Natural killer cell (primary cell): ENCODE measurements around the gene BCL2. TPM values are rescaled to one million over a fixed set of nuclear protein-coding genes. Genes with fewer than 3 reads are reported as not detected.

Source experiments
- ATAC-seq, 3 donors: fragments of 150-1000 bp in 2 of 3; fragments of 200-7000 bp in 1 of 3; cut with Tn5 transposase; 1 replicate in 1 of 3; 2 replicates in 2 of 3; pipeline ENCODE4 v1.10.0; 2021; ENCODE audit warnings: mild to moderate bottlenecking in 2 of 3, moderate library complexity in 2 of 3
- DNase-seq, 2 donors: peaks; one replicate each; pipeline versions ENCODE4 v3.0.0 to v3.0.0-alpha.2; 2013 to 2021; ENCODE audit warnings: mixed read lengths in 1 of 2
- H3K27ac ChIP-seq: one replicate; pipeline ENCODE4 v1.5.1; 2013; ENCODE audit warnings: mild to moderate bottlenecking, low read length
- H3K27me3 ChIP-seq: one replicate; pipeline ENCODE4 v1.6.1; 2013; ENCODE audit warnings: low read length; ENCODE audit not compliant: control insufficient read depth, insufficient read depth
- H3K36me3 ChIP-seq: one replicate; pipeline ENCODE4 v1.6.1; 2013; ENCODE audit warnings: low read length; ENCODE audit not compliant: control insufficient read depth, insufficient read depth
- H3K4me1 ChIP-seq: one replicate; pipeline ENCODE4 v1.6.1; 2013; ENCODE audit warnings: low read length; ENCODE audit not compliant: control insufficient read depth, insufficient read depth
- H3K4me3 ChIP-seq: one replicate; pipeline ENCODE4 v1.5.1; 2013; ENCODE audit warnings: low read length
- H3K9me3 ChIP-seq: one replicate; pipeline ENCODE4 v1.6.1; 2013; ENCODE audit warnings: low read length; ENCODE audit not compliant: control insufficient read depth, insufficient read depth
- H3K27ac Mint-ChIP-seq, 2 donors: one replicate each; pipeline ENCODE4 v1.8.0; 2022; ENCODE audit warnings: mild to moderate bottlenecking in 2 of 2, mixed read lengths in 2 of 2, moderate library complexity in 1 of 2
- H3K27me3 Mint-ChIP-seq, 2 donors: one replicate each; pipeline ENCODE4 v1.8.0; 2022; ENCODE audit warnings: low read depth in 2 of 2, mixed read lengths in 2 of 2
- H3K36me3 Mint-ChIP-seq: one replicate; pipeline ENCODE4 v1.8.0; 2022; ENCODE audit warnings: mixed read lengths
- H3K4me1 Mint-ChIP-seq, 2 donors: one replicate each; pipeline ENCODE4 v1.8.0; 2022; ENCODE audit warnings: mixed read lengths in 2 of 2
- H3K4me3 Mint-ChIP-seq: one replicate; pipeline ENCODE4 v1.8.0; 2022; ENCODE audit warnings: mild to moderate bottlenecking, moderate library complexity, mixed read lengths
- H3K9me3 Mint-ChIP-seq, 2 donors: one replicate each; pipeline ENCODE4 v1.8.0; 2022; ENCODE audit warnings: mixed read lengths in 2 of 2
- CTCF ChIP-seq: fragments of 200-600 bp; IDR thresholded peaks from one replicate; pipeline ENCODE4 v1.8.0; 2022; ENCODE audit warnings: antibody characterized with exemption
- WGBS: methylation state at CpG from one replicate; pipeline ENCODE4 v1.1.7; 2013; ENCODE audit warnings: missing lambda C conversion rate; ENCODE audit not compliant: insufficient coverage; 5-methylcytosine and 5-hydroxymethylcytosine counted together
- intact Hi-C: fragments of 100-400 bp; cut with micrococcal nuclease; formaldehyde crosslinking; loops from one replicate; pipeline ENCODE4 v1.14.2; 2022
- total RNA-seq, 4 donors: library from RNA; stranded (reverse); fragments of 120-200 nt in 1 of 4; gene quantifications; one replicate each; pipeline versions ENCODE4 v1.2.3 to v1.2.4, GENCODE V29; 2013 to 2022

The BCL2 gene
- total RNA-seq, 3 donors from 2014 or later (not counting 1 experiment from before 2014, with no cell fraction given): 28.2 to 64.2 (median 33.4) TPM

DNA sequence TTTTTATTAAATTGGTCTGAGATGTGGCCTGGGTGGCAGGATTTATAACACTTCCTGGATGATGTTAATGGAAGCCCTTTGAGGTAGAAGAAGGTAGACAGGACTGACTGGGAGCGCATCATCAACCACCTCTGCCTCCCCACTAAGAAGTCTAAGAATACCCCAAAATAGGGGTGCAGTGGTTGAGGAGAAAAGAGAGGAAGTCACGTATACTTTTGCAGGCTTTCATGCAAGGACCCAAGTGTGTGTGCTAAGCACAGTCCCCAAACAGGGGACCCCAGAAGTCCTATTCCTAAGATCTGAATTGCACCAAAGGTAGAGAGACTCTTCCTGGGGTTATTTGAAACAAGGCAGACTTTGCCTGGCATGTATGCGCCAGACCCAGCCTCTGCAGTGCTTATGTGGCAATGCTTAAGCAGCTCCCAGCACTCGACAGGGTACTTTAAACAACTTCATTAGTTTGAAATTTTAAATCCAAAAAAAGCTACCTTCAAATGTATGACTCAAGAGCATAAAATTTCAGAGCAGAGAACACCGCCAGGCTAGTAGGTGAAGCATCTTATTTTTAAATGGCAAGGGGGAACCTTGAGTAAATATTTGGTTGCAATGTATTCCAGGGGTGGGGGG, 35.3 kb downstream of the BCL2 start:
- intact Hi-C loops: no loop called here
- Histone ChIP-seq H3K36me3 (peaks cover 10% of the 10 kb centered on the region), H3K9me3 (no peaks in the 10 kb centered on the region), H3K27ac (peak overlapping the region; percentile 60), H3K27me3 (no peaks in the 10 kb centered on the region), H3K4me1 (peaks cover 17% of the 10 kb centered on the region), H3K4me3 (no peak overlapping the region)
- H3K9me3 Mint-ChIP-seq: no peaks in the 10 kb centered on the region
- no peaks in the 10 kb centered on the region for H3K27me3 Mint-ChIP-seq
- TF ChIP-seq CTCF: no peak
- WGBS: 77% methylated on average over 4 of the region's 5 CpGs
- ATAC-seq: no peak
- H3K36me3 Mint-ChIP-seq: peaks cover 7% of the 10 kb centered on the region
- no peak for DNase-seq
- no peak overlapping the region for H3K27ac Mint-ChIP-seq
- H3K4me3 Mint-ChIP-seq: no peak overlapping the region
- H3K4me1 Mint-ChIP-seq: peaks cover 9 to 16% of the 10 kb centered on the region in 2 donors

DNA sequence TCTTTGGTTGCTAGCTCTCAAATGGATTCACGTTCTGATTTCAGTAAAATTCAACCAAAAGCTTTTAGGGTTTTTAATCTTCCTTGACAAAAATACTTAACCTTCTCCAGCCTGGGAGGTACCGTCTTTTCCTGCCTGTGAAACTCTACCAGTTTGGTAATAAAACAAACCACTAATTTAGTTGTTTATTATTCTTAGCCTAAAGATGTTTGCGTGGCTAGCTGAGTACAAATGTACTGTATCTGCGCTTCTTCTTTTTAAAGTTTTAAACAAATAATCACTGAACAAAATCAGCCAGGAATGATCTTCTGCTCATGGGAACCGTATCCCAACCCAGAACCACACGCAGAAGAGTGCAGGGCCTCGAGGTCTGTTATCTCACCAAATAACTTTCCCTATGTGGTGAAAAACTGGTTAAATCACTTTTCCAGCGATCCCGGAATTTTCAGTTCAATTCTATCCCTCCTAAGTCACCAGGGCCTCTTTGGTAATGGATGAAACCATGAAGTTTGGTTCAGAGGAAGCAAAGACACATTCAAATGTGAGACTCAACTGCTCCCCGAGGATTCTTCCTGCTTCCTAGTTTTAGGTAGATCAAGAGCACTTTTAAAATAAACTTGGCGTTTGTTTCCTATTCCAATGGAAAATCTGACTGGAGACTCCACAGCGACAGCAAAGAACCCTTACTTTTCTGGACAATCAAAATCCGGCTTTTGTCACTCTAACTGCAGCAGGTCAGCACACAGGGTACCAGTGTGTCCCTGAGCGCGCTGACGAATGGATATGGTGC, 36.1 kb downstream of the BCL2 start:
- no peaks in the 10 kb centered on the region for H3K9me3 Mint-ChIP-seq
- peaks cover 17% of the 10 kb centered on the region for H3K4me1 ChIP-seq
- H3K36me3 ChIP-seq: peaks cover 10% of the 10 kb centered on the region
- no peak for ATAC-seq
- H3K27me3 Mint-ChIP-seq: no peaks in the 10 kb centered on the region
- H3K27me3 ChIP-seq: no peaks in the 10 kb centered on the region
- TF ChIP-seq CTCF: no peak
- no peak overlapping the region for H3K4me3 ChIP-seq
- no peak overlapping the region for H3K27ac Mint-ChIP-seq
- H3K36me3 Mint-ChIP-seq: peaks cover 7% of the 10 kb centered on the region
- no peaks in the 10 kb centered on the region for H3K9me3 ChIP-seq
- no peak overlapping the region for H3K4me3 Mint-ChIP-seq
- no peak for DNase-seq
- peaks cover 13 to 24% of the 10 kb centered on the region in 2 donors for H3K4me1 Mint-ChIP-seq
- WGBS: 93% methylated on average over 14 of the region's 16 CpGs
- peak overlapping the region; percentile 31 for H3K27ac ChIP-seq
- intact Hi-C loops: no loop called here

- H3K27ac Mint-ChIP-seq: no peak overlapping the region
- no peaks in the 10 kb centered on the region for H3K9me3 ChIP-seq
- H3K4me1 Mint-ChIP-seq: peaks cover 20 to 31% of the 10 kb centered on the region in 2 donors
- intact Hi-C loops: no loop called here
- no peak overlapping the region for H3K4me3 Mint-ChIP-seq
- H3K27me3 ChIP-seq: no peaks in the 10 kb centered on the region
- peaks cover 10% of the 10 kb centered on the region for H3K36me3 ChIP-seq
- ATAC-seq (no peak), DNase-seq (no peak)
- H3K4me1 ChIP-seq: peaks cover 17% of the 10 kb centered on the region
- H3K27me3 Mint-ChIP-seq: no peaks in the 10 kb centered on the region
- no peaks in the 10 kb centered on the region for H3K9me3 Mint-ChIP-seq
- no peak for TF ChIP-seq CTCF
- H3K4me3 ChIP-seq: no peak overlapping the region
- H3K27ac ChIP-seq: no peak overlapping the region
- peaks cover 7% of the 10 kb centered on the region for H3K36me3 Mint-ChIP-seq
Measured at GRCh38 chr18:63282793-63283192, 36.8 kb downstream of the BCL2 start.
